ENCODE data around the gene ADGRD1.

ADGRD1 gene

DNA sequence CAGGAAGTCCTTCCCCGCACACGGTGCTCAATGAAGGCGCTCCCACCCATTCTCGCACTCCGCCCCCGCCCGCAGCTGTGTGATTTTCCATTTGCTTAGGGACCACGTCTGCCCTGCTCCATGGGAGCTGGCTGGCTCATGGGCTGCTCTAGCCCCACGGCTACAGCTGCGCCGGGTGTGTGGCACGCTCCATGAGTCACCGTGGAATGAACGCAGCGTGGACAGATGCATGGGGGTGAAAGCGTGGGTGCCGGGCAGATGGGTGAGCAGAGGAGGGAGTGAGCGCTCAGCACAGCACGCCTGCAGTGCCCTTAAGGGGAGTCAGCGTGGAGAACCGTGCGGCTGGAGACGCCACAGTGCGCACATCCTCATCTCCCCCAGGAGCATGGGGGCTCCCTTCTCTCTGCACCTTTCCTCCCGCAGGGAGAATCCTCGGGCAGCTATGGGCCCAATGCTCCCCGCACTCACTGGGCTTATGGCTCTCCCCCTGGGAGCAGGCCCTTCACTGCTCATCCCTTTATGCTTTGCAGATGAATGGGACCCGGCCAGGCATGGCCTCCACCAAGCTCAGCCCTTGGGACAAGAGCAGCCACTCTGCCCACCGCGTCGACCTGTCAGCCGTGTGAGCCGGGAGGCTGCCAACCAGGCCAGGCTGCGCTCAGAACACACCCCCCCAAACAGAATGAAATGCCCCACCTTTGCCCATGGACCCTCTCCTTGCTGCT, 185.1 kb downstream of the ADGRD1 start:
- TF ChIP-seq TAF1 (IDR thresholded peaks at IDR 0.05; ENCODE audit: borderline replicate concordance, insufficient read depth, low read length) (no peak), SIN3A (IDR thresholded peaks at IDR 0.05; ENCODE audit: borderline replicate concordance, insufficient read depth, low read length) (no peak), FOXP2 (optimal IDR thresholded peaks at IDR 0.05; ENCODE audit: borderline replicate concordance, extremely low read depth, extremely low read length, insufficient read depth) (no peak), POLR2AphosphoS5 (IDR thresholded peaks at IDR 0.05; ENCODE audit: low read depth, low read length) (no peak)
- TF ChIP-seq, protein P1, sequence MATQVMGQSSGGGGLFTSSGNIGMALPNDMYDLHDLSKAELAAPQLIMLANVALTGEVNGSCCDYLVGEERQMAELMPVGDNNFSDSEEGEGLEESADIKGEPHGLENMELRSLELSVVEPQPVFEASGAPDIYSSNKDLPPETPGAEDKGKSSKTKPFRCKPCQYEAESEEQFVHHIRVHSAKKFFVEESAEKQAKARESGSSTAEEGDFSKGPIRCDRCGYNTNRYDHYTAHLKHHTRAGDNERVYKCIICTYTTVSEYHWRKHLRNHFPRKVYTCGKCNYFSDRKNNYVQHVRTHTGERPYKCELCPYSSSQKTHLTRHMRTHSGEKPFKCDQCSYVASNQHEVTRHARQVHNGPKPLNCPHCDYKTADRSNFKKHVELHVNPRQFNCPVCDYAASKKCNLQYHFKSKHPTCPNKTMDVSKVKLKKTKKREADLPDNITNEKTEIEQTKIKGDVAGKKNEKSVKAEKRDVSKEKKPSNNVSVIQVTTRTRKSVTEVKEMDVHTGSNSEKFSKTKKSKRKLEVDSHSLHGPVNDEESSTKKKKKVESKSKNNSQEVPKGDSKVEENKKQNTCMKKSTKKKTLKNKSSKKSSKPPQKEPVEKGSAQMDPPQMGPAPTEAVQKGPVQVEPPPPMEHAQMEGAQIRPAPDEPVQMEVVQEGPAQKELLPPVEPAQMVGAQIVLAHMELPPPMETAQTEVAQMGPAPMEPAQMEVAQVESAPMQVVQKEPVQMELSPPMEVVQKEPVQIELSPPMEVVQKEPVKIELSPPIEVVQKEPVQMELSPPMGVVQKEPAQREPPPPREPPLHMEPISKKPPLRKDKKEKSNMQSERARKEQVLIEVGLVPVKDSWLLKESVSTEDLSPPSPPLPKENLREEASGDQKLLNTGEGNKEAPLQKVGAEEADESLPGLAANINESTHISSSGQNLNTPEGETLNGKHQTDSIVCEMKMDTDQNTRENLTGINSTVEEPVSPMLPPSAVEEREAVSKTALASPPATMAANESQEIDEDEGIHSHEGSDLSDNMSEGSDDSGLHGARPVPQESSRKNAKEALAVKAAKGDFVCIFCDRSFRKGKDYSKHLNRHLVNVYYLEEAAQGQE (IDR thresholded peaks at IDR 0.05; ENCODE audit: insufficient read depth in 1 of 2, low read depth in 2 of 2, low read length in 2 of 2) = no peak

DNA sequence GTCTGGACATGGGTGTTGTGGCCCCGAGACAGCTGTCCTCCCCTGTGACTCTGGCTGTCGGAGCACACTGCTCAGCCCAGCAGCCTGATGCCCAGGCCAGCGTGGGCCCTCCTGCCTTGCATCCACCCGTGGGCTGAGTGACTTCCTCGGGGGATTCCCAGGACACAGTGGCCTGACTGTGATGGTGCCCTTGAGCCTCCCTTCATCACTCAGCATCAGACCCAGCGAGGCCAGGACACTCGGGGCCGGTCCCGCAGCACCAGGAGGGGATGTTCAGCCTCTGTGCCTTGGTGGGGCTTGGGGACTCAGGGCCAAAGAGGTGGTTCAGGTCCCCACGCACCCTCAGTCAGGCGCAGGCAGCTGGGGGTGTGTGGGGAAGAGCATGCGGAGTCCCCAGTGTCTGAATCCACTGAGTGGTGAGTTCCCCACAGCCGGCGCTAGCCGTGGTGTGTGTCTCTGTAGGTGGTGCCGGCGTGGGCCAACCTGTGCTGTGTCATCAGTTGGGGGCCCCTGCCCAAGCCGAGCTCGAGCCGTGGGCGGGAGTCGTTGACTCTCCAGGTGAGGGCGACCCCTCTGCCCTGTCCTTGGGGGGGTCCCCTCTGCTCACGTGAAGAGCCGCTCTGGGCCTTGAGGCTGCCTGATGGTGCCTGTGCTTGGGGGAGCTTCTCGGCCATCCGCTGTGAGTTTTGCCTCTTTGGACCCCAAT, 185.8 kb downstream of the ADGRD1 start:
- TF ChIP-seq SIN3A (IDR thresholded peaks at IDR 0.05; ENCODE audit: borderline replicate concordance, insufficient read depth, low read length) (no peak), TAF1 (IDR thresholded peaks at IDR 0.05; ENCODE audit: borderline replicate concordance, insufficient read depth, low read length) (no peak), POLR2AphosphoS5 (IDR thresholded peaks at IDR 0.05; ENCODE audit: low read depth, low read length) (no peak), FOXP2 (optimal IDR thresholded peaks at IDR 0.05; ENCODE audit: borderline replicate concordance, extremely low read depth, extremely low read length, insufficient read depth) (no peak)
- TF ChIP-seq, protein P1 (IDR thresholded peaks at IDR 0.05; ENCODE audit: insufficient read depth in 1 of 2, low read depth in 2 of 2, low read length in 2 of 2) = no peak

DNA sequence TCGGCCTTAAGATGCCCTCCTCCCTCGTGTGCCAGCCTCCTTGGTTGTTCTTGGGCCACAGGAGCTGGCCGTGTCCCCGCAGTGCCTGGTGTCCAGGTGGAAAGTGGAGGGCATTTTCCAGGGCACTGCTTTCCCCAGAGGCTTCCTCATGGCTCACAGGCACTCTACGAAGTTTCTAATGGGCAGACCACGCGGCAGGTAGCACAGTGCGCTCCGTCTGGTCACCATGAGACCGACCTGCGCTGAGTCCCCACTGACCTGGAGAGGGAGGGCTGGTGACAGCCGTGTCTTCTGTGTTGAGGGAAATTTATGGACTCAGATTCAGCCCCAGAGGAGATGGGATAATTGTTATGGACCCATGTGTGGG, 186.3 kb downstream of the ADGRD1 start:
- TF ChIP-seq FOXP2 (optimal IDR thresholded peaks at IDR 0.05; ENCODE audit: borderline replicate concordance, extremely low read depth, extremely low read length, insufficient read depth) = no peak
- no peak for TF ChIP-seq POLR2AphosphoS5 (IDR thresholded peaks at IDR 0.05; ENCODE audit: low read depth, low read length)
- TF ChIP-seq, protein P1 (IDR thresholded peaks at IDR 0.05; ENCODE audit: insufficient read depth in 1 of 2, low read depth in 2 of 2, low read length in 2 of 2) = no peak
- TF ChIP-seq SIN3A (IDR thresholded peaks at IDR 0.05; ENCODE audit: borderline replicate concordance, insufficient read depth, low read length) = no peak
- no peak for TF ChIP-seq TAF1 (IDR thresholded peaks at IDR 0.05; ENCODE audit: borderline replicate concordance, insufficient read depth, low read length)

DNA sequence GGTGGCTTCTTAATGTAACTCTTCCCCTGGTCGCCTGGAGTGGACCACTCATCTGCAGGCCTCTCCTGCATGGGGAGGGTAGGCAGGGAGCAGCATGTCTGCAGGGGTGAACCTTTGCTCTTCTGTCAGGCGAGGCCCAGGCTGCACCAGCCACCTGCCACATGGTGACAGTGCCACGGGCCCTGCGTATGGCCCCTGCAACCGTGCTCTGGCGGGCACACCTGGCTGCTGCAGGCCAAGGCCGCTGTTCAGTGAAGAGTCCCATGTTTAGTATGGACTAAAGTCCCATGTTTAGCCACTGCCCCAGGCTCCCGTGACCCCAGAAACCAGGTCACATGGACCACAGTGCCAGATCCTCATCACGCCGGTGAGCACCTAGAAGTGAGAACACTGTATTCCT, 187.0 kb downstream of the ADGRD1 start:
- TF ChIP-seq SIN3A (IDR thresholded peaks at IDR 0.05; ENCODE audit: borderline replicate concordance, insufficient read depth, low read length) (no peak), FOXP2 (optimal IDR thresholded peaks at IDR 0.05; ENCODE audit: borderline replicate concordance, extremely low read depth, extremely low read length, insufficient read depth) (no peak), TAF1 (IDR thresholded peaks at IDR 0.05; ENCODE audit: borderline replicate concordance, insufficient read depth, low read length) (no peak), POLR2AphosphoS5 (IDR thresholded peaks at IDR 0.05; ENCODE audit: low read depth, low read length) (no peak)
- TF ChIP-seq, protein P1 (IDR thresholded peaks at IDR 0.05; ENCODE audit: insufficient read depth in 1 of 2, low read depth in 2 of 2, low read length in 2 of 2) = no peak

All from PFSK-1 (cell line).